GM12878 (cell line): ENCODE results near the gene POLR3G. TPM values are rescaled to one million over a fixed set of nuclear protein-coding genes. Genes with fewer than 3 reads are reported as not detected.

ENCODE experiments used
- ATAC-seq: fragments of 200-7000 bp; cut with Tn5 transposase; 3 replicates; pipeline ENCODE4 v1.9.1; 2020; ENCODE audit warnings: mild to moderate bottlenecking, moderate library complexity
- BruUV-seq: library from RNA; stranded (reverse); fragments of 400-500 nt; replicated peaks from 2 replicates; lab custom pipeline; 2021; lab: Mats Ljungman, UMichigan
- CTCF ChIA-PET: fragments of 300-600 bp; sonication (Branson Sonifier 250); formaldehyde crosslinking; extraction: SDS; loops from one replicate; lab custom pipeline; 2021; ENCODE audit warnings: inconsistent platforms; lab: Yijun Ruan, JAX
- POLR2A ChIA-PET: fragments of 350-600 bp; formaldehyde crosslinking; extraction: SDS; loops from one replicate; lab custom pipeline; 2021; ENCODE audit warnings: inconsistent platforms; lab: Charles Lee
- RAD21 ChIA-PET: fragments of 300-600 bp; sonication (Branson Sonifier 250); formaldehyde crosslinking; loops from one replicate; lab custom pipeline; 2023; ENCODE audit warnings: antibody characterized with exemption; ENCODE audit not compliant: unreplicated experiment; lab: Charles Lee
- SMC1A ChIA-PET: fragments of 300-600 bp; sonication (Branson Sonifier 250); formaldehyde crosslinking; loops from one replicate; lab custom pipeline; 2023; ENCODE audit not compliant: unreplicated experiment, uncharacterized antibody; lab: Charles Lee
- DNase-seq: peaks from one replicate; pipeline ENCODE4 v3.0.0-alpha.2; 2011; ENCODE audit warnings: low read depth, low spot score
- FAIRE-seq: peaks from 3 replicates; lab custom pipeline; 2011; peaks lifted over from hg19 to GRCh38; lab: Jason Lieb, UNC
- H2AFZ ChIP-seq: 2 replicates; pipeline ENCODE4 v1.6.0; 2011; ENCODE audit warnings: low read depth, low read length, control low read depth; ENCODE audit not compliant: control insufficient read depth
- H3K27ac ChIP-seq: 2 replicates; pipeline ENCODE4 v1.5.1; 2011; ENCODE audit warnings: control low read depth; ENCODE audit not compliant: control insufficient read depth, insufficient read depth
- H3K27me3 ChIP-seq, 2 experiments: replicated peaks in 1 of 2; 2 replicates each; pipeline versions ENCODE4 v1.6.0 to v1.6.1; 2011; ENCODE audit warnings: low read length in 1 of 2; ENCODE audit not compliant: control insufficient read depth in 2 of 2, insufficient read depth in 2 of 2
- H3K36me3 ChIP-seq, 2 experiments: 2 replicates each; pipeline ENCODE4 v1.5.1; 2011; ENCODE audit warnings: low read length in 1 of 2; ENCODE audit not compliant: control insufficient read depth in 2 of 2, insufficient read depth in 2 of 2
- H3K4me1 ChIP-seq: 2 replicates; pipeline ENCODE4 v1.6.1; 2011; ENCODE audit warnings: mild to moderate bottlenecking, low read length, moderate library complexity, mixed read lengths; ENCODE audit not compliant: control insufficient read depth, insufficient read depth
- H3K4me2 ChIP-seq: 2 replicates; pipeline ENCODE4 v1.6.0; 2011; ENCODE audit warnings: control low read depth; ENCODE audit not compliant: control insufficient read depth, insufficient read depth
- H3K4me3 ChIP-seq: fragments of 200-600 bp; sonication (generic); 2 replicates; pipeline ENCODE4 v1.5.1; 2016
- H3K79me2 ChIP-seq: 2 replicates; pipeline ENCODE4 v1.6.0; 2011; ENCODE audit warnings: low read length; ENCODE audit not compliant: control insufficient read depth, insufficient read depth
- H3K9ac ChIP-seq: 2 replicates; pipeline ENCODE4 v1.8.0; 2011; ENCODE audit warnings: low read length, control low read depth, mixed read lengths; ENCODE audit not compliant: control insufficient read depth, insufficient read depth
- H3K9me3 ChIP-seq: replicated peaks from 3 replicates; pipeline ENCODE4 v1.5.1; 2011; ENCODE audit warnings: mild to moderate bottlenecking, low read length; ENCODE audit not compliant: control insufficient read depth, insufficient read depth
- H4K20me1 ChIP-seq: 2 replicates; pipeline ENCODE4 v1.6.0; 2011; ENCODE audit not compliant: control insufficient read depth, insufficient read depth
- CEBPB ChIP-seq, 2 experiments: fragments of 150-350 bp in 1 of 2; IDR thresholded peaks; 2 replicates each; pipeline ENCODE4 v1.6.1; 2012 to 2014; ENCODE audit warnings: low read depth in 2 of 2, low read length in 2 of 2, borderline replicate concordance in 1 of 2, inconsistent platforms in 1 of 2
- EP300 ChIP-seq, 2 experiments: fragments of 150-350 bp in 1 of 2; IDR thresholded peaks; 2 replicates each; pipeline ENCODE4 v1.6.1; 2011 to 2012; ENCODE audit warnings: low read depth in 2 of 2, low read length in 2 of 2, borderline replicate concordance in 1 of 2, improper control_type of control experiment in 1 of 2, inconsistent platforms in 1 of 2; ENCODE audit not compliant: control insufficient read depth in 1 of 2
- ETV6 ChIP-seq, 2 experiments: fragments of 450-650 bp in 1 of 2; IDR thresholded peaks in 1 of 2; conservative IDR thresholded peaks in 1 of 2; 2 replicates each; pipeline ENCODE4 v1.6.1; 2014; ENCODE audit warnings: antibody characterized with exemption in 1 of 2, borderline replicate concordance in 1 of 2, low read depth in 1 of 2, mild to moderate bottlenecking in 1 of 2, moderate library complexity in 1 of 2
- HCFC1 ChIP-seq: fragments of 150-350 bp; IDR thresholded peaks from 2 replicates; pipeline ENCODE4 v1.6.1; 2014; ENCODE audit warnings: low read length
- HDGF ChIP-seq: fragments of 450-650 bp; IDR thresholded peaks from 2 replicates; pipeline ENCODE4 v1.6.1; 2016; ENCODE audit warnings: antibody characterized with exemption
- KAT2A ChIP-seq: conservative IDR thresholded peaks from 2 replicates; pipeline ENCODE4 v1.6.1; 2011; ENCODE audit warnings: low read depth, low read length; ENCODE audit not compliant: control insufficient read depth
- LARP7 ChIP-seq: fragments of 450-650 bp; IDR thresholded peaks from 2 replicates; pipeline ENCODE4 v1.6.1; 2017; ENCODE audit warnings: mild to moderate bottlenecking
- MLLT1 ChIP-seq: fragments of 450-650 bp; IDR thresholded peaks from 2 replicates; pipeline ENCODE4 v1.6.1; 2016; ENCODE audit warnings: mild to moderate bottlenecking
- PAX8 ChIP-seq: fragments of 450-650 bp; IDR thresholded peaks from 2 replicates; pipeline ENCODE4 v1.6.1; 2017; ENCODE audit warnings: mild to moderate bottlenecking, moderate library complexity
- POU2F2 ChIP-seq: IDR thresholded peaks from 3 replicates; pipeline ENCODE4 v1.6.1; 2011; ENCODE audit warnings: low read depth, mild to moderate bottlenecking, low read length, borderline replicate concordance
- RB1 ChIP-seq: fragments of 450-650 bp; formaldehyde crosslinking; IDR thresholded peaks from 2 replicates; pipeline ENCODE4 v1.6.1; 2017; ENCODE audit warnings: mild to moderate bottlenecking, borderline replicate concordance
- RCOR1 ChIP-seq: conservative IDR thresholded peaks from 2 replicates; pipeline ENCODE4 v1.6.1; 2012; ENCODE audit warnings: low read depth, low read length, improper control_type of control experiment
- SRF ChIP-seq, 2 experiments: IDR thresholded peaks; 2 replicates each; pipeline ENCODE4 v1.6.1; 2011; ENCODE audit warnings: low read depth in 2 of 2, low read length in 2 of 2, mild to moderate bottlenecking in 1 of 2, moderate library complexity in 1 of 2
- ZNF274 ChIP-seq: IDR thresholded peaks from one replicate; pipeline ENCODE4 v1.8.0; 2011; ENCODE audit not compliant: insufficient read length, insufficient read depth
- WGBS: methylation state at CpG from one replicate; pipeline ENCODE4 v1.1.6; 2016; ENCODE audit warnings: low lambda C conversion rate; ENCODE audit not compliant: insufficient replicate concordance, insufficient coverage; ENCODE audit errors: missing lambda C conversion rate; 5-methylcytosine and 5-hydroxymethylcytosine counted together
- in situ Hi-C: fragments of 300-500 bp; cut with MboI; formaldehyde crosslinking; loops from 9 replicates; pipeline ENCODE4 v1.14.3; 2018; ENCODE audit warnings: mixed read lengths
- intact Hi-C: fragments of 100-400 bp; cut with micrococcal nuclease; formaldehyde crosslinking; loops from one replicate; pipeline ENCODE4 v1.14.2; 2022; ENCODE audit not compliant: unreplicated experiment
- polyA plus RNA-seq, 11 experiments: library from polyadenylated mRNA; depleted of rRNA in 4 of 11; unstranded in 6 of 11; stranded (reverse) in 5 of 11; fragments of >200 nt; fragmentation: Nextera tagmentation in 4 of 11; fragmentation: Illumina TruSeq in 1 of 11; extraction: Ambion mirVana in 4 of 11; extraction: Trizol in 1 of 11; gene quantifications; 1 replicate in 1 of 11; 2 replicates in 10 of 11; pipeline versions ENCODE4 v1.2.1 to v1.2.3, GENCODE V29; 2011 to 2016; ENCODE audit warnings: inconsistent platforms in 2 of 11, missing spikeins in 2 of 11, low read depth in 1 of 11
- total RNA-seq, 4 experiments: library from RNA; depleted of rRNA in 3 of 4; stranded (reverse); fragments of >200 nt in 3 of 4; fragmentation: Illumina TruSeq in 1 of 4; extraction: Trizol in 1 of 4; gene quantifications; 2 replicates each; pipeline versions ENCODE4 v1.2.1 to v1.2.3, GENCODE V29; 2013 to 2021
- TF ChIP-seq, protein P1 (sequence below): fragments of 450-650 bp; IDR thresholded peaks from 2 replicates; pipeline ENCODE4 v1.6.1; 2018; ENCODE audit warnings: mild to moderate bottlenecking, low read depth, moderate library complexity; ENCODE audit not compliant: partially characterized antibody

Gene POLR3G
- total and polyA plus RNA-seq, 10 of the 15 experiments (the other 5 are each of a cell fraction or from before 2014, with no cell fraction given), result 15.2 to 50.9 (median 27.5) TPM

- no TSS peak for BruUV-seq
- in situ Hi-C loops, result loop anchor here (10.0 kb wide), 1 partner anchor 99 kb away; no protein-coding TSS in a partner anchor
- no peak overlapping the region for H2AFZ ChIP-seq
- FAIRE-seq, result no peak
- WGBS, result 60% methylated on average over 3 of the region's 3 CpGs
- H3K79me2 ChIP-seq, result peaks cover 8% of the 10 kb centered on the region
- no peaks in the 10 kb centered on the region for H3K9me3 ChIP-seq
- no peak for TF ChIP-seq ZNF274
- TF ChIP-seq PAX8, result no peak
- TF ChIP-seq RCOR1, result no peak
- no peak for TF ChIP-seq KAT2A
- no peak for TF ChIP-seq HDGF
- no peak for TF ChIP-seq CEBPB (IDR thresholded peaks at IDR 0.05; ENCODE audit: borderline replicate concordance in 1 of 2, low read depth in 2 of 2, low read length in 2 of 2)
- no peak for TF ChIP-seq MLLT1
- TF ChIP-seq RB1, result no peak
- TF ChIP-seq LARP7, result no peak
- TF ChIP-seq, protein P1, sequence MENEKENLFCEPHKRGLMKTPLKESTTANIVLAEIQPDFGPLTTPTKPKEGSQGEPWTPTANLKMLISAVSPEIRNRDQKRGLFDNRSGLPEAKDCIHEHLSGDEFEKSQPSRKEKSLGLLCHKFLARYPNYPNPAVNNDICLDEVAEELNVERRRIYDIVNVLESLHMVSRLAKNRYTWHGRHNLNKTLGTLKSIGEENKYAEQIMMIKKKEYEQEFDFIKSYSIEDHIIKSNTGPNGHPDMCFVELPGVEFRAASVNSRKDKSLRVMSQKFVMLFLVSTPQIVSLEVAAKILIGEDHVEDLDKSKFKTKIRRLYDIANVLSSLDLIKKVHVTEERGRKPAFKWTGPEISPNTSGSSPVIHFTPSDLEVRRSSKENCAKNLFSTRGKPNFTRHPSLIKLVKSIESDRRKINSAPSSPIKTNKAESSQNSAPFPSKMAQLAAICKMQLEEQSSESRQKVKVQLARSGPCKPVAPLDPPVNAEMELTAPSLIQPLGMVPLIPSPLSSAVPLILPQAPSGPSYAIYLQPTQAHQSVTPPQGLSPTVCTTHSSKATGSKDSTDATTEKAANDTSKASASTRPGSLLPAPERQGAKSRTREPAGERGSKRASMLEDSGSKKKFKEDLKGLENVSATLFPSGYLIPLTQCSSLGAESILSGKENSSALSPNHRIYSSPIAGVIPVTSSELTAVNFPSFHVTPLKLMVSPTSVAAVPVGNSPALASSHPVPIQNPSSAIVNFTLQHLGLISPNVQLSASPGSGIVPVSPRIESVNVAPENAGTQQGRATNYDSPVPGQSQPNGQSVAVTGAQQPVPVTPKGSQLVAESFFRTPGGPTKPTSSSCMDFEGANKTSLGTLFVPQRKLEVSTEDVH, result no peak
- TF ChIP-seq SRF (IDR thresholded peaks at IDR 0.05; ENCODE audit: low read depth in 2 of 2, low read length in 2 of 2), result no peak
- no peak for TF ChIP-seq ETV6 (conservative IDR thresholded peaks at IDR 0.05 in 1 of 2, IDR thresholded peaks at IDR 0.05 in 1 of 2; ENCODE audit: borderline replicate concordance in 1 of 2, low read depth in 1 of 2)
- TF ChIP-seq EP300 (IDR thresholded peaks at IDR 0.05; ENCODE audit: borderline replicate concordance in 1 of 2, control insufficient read depth in 1 of 2, low read depth in 2 of 2, low read length in 2 of 2), result no peak
- no peak for TF ChIP-seq HCFC1
- no peak for TF ChIP-seq POU2F2
- H3K36me3 ChIP-seq, result no peaks in the 10 kb centered on the region
- H3K27ac ChIP-seq, result no peak overlapping the region
- no peaks in the 10 kb centered on the region for H4K20me1 ChIP-seq
- H3K4me2 ChIP-seq, result no peak overlapping the region
- H3K4me3 ChIP-seq, result no peak overlapping the region
- no peaks in the 10 kb centered on the region for H3K4me1 ChIP-seq
- no peak for ATAC-seq
- H3K27me3 ChIP-seq, result no peaks in the 10 kb centered on the region
- H3K9ac ChIP-seq, result no peak overlapping the region
- POLR2A ChIA-PET, result no interaction called here
- RAD21 ChIA-PET, result no interaction called here
- CTCF ChIA-PET, result interaction anchor here (1.8 kb wide), 1 partner anchor 248 kb away, joined by 4 read pairs; no protein-coding TSS in a partner anchor
- SMC1A ChIA-PET, result interaction anchor here (0.6 to 1.2 kb wide), 3 partner anchors 15 to 531 kb away, joined by 3 read pairs; no protein-coding TSS in a partner anchor
- no peak for DNase-seq
- intact Hi-C loops, result loop anchor here (5.0 kb wide), 2 partner anchors 69 to 249 kb away; no protein-coding TSS in a partner anchor
Measured at GRCh38 chr5:90533794-90534193, 59.1 kb downstream of the POLR3G start.
